ENCODE data around the gene KCNN4.

Gene KCNN4

DNA sequence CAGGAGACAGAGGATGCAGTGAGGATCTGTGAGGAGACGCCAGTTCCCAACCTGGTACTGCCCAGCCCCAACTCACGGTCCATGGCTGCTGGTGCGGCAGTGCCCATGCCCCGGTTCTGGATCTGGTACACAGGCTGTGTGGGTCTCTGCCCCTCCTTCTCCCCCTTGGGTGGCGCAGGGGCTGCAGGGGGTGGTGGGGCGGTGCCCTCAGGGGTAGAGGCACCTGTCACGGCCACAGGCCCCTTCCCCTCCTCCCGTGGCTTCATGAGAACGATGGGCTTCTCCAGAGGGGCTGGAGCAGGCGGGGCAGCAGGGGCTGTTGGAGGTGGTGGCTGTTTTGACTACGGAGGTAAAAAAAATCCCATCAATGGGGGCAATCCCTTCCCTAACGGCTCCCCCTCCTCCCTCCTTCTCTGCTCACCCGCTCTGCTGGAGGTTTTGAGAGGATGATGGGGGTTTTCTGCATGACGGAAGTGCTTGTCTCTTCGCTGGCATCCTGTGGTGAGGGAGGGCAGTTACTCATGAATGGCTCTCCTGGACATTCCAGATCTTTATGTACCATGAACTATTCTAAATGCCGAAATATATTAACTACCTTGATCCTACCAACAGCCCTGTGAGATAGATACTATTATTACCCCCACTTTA is 33.1 kb downstream of the KCNN4 start:
- DNase-seq, result no peak

DNA sequence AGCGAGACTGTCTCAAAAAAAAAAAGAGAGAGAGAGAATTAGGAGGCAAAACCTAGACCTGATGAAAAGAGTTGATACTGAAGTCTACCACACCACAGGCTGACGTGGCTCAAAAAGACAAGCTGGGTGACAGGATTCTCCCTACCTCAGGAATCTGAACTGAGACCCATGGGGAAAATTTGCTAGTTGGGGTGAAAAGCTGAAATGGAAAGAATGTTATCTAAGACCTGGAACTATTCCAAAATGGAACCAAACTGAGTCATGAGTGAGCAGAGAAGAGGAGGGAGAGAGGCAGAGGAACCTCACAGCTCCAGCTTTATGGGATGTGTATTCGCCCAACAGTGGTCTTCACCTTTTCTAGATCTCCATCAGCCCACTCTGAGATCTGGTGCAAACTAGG is 37.7 kb downstream of the KCNN4 start:
- DNase-seq, result no peak

DNA sequence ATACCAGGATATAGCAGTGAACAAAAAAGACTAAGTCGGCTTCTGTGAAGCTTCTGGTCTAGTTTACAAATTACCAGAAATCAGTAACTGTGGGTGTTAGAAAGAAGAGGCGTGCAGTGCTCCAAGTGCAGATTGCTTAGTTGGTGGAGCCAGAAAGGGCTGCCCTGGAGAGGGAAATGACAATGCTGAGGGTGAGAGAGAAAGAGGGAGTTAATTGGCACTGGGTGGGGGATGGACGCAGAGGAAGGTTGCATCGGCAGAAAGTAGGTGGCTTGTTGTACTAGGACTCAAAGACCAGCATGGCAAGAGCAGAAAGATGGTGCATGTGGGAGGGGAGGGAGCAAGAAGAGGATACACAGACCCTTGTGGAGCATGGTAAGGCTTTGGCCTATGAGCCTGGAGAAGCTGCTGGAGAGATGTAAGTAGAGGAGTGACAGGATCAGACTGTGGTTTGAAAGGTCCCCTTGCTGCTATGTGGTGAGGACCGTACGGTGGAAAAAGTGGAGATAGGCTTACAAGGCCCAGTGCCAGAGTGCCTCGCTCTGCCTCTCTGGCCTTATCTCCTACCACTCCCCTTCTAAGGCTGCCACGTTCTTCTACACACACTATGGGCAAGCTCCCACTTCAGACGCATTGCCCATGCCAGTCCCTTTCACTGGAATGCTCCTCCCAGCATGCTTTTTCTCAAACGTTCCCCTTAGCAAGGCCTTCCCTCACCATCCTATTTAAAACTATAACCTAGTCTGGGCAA is 39.5 kb downstream of the KCNN4 start:
- no peak for DNase-seq

DNA sequence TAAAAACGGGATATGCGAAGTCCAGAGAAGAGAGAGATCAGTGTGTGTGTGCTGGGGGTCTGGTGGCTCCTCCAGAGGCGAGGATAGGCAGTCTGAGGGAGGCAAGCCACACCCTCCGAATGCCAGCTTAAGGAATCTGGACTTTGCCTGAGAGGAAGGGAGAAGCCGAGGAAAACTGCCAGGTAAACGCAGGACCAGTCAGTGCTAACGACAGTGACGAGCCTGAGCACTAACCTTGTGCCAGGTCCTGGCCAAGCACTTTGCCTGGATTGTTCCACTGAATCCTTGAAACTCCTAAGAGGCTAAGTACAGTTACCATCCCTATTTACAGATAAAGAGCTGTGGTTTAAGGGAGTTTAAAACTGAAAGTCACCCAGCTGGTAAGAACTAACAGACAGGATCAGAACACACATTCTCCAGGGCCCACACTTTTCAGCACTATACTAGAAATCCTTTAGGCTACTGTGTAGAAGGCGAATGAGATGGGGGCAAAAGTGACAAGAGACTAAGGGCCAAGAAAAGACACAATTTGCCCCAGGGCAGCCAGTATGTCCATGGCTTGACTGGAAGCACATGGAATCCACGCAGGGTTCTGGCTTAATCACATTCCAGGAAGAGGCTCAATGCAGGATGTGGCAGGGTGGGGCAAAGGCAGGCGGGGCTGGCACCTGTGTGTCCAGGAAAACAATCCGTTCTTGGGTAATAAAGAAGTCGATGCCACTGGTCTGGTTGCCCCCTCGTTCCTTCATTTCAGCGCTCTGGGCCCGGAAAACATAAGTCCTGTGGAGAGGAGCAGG is 41.1 kb downstream of the KCNN4 start:
- DNase-seq, result no peak

DNA sequence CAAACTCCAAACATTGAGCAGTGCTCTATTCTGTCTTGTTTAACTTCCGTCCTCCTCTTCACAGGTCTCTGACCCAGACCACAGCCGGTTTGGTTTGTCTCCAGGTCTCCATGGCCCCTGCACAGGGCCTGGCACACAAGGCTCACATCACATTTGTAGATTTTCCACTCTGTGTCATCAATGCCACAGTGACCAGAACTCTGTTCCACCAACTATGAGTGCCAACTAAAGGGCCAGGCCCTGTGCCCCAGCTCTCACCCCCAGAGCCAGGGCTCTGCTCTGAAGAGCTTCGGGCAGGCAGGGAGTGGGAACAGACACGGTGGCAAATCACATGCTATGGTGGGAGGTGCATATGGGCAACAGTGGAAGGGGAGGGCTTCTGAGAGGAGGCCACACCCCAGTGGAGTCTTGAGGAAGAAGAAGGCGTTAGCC is 42.0 kb downstream of the KCNN4 start:
- no peak for DNase-seq

DNA sequence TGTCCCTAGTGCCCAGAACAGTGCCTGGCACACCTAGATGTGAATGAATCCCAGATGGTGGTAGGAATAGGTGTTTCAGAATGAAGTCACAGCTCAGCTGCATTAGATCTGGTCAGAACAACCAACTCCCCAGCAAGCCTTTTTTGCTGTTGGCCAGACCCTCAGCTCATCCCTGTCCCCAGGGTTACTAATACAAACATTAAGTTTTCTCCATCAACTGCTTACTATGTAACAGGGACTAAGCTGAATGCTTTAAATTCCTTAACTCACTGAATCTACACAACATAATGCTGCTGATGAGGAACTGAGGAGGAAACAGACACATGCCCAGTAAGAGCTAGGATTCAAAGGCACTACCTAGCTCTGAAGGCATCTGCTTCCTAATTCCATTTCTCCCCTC is 44.8 kb downstream of the KCNN4 start:
- DNase-seq, result no peak

DNA sequence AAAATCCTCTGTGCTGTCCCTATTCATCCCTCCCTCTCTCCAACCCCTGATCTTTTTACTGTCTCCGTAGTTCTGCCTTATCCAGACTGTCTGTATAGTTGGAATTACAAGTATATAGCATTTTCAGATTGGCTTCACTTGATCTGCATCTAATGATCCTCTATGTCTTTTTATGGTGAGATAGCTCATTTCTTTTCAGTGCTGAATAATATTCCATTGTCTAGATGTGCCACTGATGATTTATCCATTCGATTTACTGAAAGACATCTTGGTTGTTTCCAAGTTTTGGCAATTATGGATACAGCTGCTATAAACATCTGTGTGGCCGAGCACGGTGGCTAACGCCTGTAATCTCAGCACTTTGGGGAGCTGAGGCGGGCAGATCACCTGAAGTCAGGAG is 45.8 kb downstream of the KCNN4 start:
- DNase-seq, result no peak

DNA sequence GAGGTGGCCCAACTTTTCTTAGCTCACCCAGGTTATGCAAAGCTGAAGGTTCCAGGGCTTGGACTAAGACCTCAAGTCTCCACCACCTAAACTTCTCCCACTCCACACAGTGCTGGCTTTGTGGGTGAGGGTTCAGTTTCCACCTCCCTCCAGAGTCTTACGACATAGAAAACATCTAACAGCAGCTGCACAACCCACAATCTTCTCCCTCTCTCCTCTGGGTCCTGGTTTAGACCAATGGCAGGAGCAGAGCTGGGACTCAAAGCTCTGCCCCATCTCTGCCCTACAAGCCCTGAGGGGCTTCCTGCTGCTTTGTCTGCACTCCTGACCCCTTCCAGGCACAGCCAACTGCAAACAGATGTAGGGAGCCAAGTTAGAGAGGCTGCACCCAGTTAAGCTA is 48.9 kb downstream of the KCNN4 start:
- DNase-seq, result no peak

DNA sequence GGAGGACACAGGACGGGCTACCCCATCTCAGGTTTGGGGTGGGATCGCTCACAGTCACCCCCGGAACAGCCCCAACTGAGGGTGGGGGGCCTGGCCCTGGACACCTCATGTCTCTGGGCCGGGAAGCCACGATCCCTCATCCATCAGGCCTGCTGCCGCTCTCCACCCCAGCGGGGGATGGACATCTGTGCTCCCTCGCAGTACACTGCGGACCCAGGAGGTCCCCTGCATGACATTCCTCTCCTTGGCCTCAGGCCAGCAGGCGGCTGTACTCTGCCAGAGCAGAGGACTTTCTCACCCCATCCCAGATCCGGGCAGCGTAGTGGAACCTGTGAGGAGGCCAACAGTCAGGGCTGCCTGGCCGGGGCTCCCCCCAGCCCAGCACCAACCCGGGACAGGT is 49.4 kb downstream of the KCNN4 start:
- no peak for DNase-seq

DNA sequence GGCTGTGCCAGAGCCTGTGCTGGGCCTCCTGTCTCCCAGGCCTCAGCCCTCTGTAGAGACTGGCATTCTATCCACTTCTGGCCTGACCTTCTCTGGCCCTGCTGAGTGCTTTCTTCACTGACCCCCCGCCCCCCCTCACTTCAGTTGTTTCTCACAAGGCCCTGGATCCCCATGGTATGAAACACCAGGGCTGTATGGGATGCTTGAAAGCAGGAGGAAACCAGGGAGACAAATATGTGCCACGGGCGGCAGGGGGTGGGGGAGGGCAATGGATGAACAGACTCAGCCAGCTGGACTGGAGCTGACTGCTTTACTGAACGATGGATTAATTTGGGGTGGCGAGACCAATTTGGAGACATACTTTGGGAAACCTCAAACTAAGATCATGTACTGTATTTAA is 50.9 kb downstream of the KCNN4 start:
- no peak for DNase-seq

DNA sequence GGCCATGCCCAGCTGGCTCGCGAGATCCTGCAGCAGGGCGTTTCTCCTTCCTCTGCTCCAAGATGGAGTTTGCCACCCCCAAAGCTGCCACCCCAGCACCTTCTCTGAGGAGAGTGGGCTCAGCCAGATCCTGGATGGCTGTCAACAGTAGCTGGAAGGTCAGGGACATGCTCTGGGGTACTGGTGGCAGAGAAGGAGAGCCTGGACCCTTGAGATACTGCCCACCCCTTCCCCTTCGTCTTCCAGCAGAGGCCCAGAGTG is 53.2 kb downstream of the KCNN4 start:
- DNase-seq, result no peak

DNA sequence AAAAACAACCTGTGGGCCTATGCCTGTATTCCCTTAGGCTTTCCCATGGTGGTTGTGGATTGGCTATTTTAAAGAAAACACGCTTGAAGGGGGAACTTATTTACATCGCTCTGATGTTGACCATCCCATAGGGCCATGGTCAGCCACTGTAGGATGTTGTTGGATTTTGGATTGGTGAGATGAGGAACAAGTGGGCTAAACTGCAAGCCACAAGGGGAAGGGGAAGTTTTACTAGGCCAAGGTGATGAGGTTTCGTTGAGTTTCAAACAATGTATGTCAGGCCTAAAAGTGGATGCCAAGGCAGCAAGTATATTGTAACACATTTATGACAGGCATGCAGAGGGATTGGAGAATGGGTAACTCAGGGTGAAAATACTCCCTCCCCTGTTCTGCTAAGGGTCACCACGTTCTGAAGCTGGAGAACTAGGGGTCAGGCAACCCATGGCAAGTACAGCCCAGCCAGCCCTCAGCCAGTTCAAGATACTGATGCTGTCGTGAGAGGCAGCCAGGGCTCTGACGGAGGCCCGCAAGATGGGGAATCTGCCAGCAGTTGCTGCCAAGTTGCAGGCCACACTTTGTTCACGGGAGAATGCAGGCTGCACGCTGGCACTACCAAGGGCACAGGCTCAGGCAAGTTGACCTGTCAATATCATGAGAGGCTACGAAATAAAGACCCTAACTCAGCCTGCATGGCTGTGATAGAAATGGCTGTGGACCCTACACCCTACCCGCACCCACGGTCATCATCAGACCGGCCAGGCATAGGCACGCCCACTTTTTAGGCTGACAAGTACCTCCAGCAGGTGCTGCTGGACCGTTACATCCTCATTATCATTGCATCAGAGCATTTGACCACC is 53.8 kb downstream of the KCNN4 start:
- no peak for DNase-seq

DNA sequence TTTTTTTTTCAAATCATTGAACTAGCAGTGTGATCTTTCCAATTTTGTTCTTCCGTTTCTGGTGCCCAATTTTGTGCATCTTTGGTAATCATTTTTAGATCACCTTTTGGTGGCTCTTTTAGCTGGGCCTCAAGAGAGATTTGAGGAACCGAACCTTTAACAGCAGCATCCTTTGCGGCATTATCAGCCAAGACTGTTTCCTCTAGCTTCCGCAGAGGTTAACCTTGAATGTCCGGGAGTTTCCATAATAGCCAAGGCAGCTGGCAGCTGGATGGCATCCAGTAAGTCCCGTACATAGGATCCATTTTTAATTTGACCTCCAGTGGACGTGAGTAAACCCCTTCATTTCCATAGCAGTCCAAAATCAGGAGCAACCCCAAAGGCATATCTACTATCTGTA is 55.3 kb downstream of the KCNN4 start:
- no peak for DNase-seq

DNA sequence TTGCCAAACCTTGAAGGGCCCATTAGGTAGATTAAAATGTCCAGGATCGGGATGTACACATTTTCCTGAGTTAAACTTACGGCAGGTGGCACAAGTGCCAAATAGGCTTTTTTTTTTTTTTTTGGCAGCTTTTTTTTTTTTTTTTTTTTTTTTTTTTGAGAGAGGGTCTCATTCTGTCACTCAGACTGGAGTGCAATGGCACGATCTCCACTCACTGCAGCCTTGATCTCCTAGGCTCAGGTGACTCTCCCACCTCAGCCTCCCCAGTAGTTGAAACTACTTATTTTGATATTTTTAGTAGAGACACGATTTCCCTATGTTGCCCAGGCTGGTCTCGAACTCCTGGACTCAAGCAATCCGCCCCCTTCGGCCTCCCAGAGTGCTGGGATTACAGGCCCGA is 55.9 kb downstream of the KCNN4 start:
- no peak for DNase-seq

DNA sequence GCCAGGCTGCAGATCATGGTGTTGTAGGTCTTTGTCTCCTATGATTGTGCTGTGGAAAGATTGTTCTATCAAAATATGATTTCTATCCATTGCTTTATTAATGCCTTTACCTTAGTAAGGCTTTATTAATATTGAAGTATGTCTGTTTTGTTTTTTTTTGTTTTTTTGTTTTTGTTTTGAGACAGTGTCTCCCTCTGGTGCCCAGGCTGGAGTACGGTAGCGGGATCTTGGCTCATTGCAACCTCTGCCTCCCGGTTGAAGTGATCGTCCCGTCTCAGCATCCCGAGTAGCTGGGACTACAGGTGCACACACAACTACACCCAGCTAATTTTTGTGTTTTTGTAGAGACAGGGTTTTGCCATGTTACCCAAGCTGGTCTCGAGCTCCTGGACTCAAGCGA is 57.2 kb downstream of the KCNN4 start:
- DNase-seq, result no peak

DNA sequence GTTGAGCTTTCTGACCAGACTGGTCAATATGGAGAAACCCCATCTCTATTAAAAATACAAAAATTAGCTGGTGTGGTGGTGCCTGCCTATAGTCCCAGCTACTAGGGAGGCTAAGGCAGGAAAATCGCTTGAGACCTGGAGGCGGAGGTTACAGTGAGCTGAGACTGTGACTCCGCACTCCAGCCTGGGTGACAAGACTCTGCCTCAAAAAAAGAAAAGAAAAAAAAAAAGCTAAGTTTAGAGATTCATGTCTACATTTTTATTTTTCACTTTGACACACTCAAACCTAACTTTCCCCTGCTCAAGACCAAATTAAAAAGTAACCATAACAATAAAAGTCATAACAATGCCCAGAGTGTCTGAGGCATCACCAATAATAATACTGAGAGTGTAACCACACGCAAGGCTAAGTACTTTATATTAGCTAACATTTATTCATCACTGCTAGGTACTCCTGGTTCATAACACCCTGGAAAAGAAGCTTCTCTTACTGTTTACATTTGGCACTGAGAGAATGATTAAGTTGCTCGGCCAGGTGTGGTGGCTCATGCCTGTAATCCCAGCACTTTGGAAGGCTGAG is 59.2 kb downstream of the KCNN4 start:
- DNase-seq, result no peak

DNA sequence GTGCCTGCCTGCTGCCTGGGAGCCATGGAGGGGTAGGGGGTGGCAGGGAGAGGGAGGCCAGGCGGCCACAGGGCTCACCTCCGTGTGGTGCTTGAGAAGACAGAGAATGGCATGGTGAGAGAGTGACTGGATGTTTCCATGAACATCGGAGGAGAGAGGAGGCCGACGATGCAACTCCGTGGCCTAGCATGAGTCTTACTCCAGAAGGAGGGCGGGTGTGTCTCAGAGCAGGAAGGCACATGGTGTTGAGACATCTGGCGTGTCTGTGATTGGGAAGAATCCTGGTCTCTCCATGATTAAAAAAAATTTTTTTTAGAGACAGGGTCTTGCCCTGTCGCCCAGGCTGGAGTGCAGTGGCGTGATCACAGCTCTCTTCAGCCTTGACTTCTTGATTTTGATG is 59.8 kb downstream of the KCNN4 start:
- DNase-seq, result no peak

DNA sequence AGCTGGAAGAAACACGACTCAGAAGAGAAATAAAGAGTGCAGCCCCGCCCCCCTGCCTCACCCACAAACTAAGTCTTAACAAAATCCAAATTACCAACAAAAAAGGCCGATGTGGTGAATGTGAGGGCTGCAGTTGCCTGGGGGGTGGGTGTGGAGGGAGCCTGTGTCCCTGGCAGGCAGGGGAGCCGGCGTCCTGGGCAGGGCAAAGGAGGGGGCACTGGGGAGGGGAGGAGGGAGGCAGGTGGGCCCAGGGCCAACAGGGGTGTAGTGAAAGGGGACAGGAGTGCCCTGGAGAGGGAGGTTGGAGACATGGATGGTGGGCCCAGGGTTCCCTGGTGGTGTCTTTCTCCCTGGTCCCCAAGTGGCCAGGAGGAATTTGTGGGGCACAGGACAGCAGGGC is 60.9 kb downstream of the KCNN4 start:
- DNase-seq, result no peak

DNA sequence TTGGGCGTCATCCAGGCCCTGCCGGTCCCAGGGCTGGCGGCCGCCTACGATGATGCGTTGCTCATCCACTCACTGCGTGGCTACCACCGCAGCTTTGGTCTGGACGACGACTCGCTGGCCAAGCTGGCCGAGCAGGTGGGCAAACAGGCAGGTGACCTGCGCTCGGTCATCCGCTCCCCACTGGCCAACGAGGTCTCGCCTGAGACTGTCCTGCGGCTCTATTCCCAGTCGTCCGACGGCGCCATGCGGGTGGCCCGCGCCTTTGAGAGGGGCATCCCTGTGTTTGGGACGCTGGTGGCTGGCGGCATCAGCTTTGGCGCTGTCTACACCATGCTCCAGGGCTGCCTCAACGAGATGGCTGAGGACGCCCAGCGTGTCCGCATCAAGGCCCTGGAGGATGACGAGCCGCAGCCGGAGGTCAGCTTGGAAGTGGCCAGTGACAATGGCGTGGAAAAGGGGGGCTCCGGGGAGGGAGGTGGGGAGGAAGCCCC is 61.4 kb downstream of the KCNN4 start:
- no peak for DNase-seq

DNA sequence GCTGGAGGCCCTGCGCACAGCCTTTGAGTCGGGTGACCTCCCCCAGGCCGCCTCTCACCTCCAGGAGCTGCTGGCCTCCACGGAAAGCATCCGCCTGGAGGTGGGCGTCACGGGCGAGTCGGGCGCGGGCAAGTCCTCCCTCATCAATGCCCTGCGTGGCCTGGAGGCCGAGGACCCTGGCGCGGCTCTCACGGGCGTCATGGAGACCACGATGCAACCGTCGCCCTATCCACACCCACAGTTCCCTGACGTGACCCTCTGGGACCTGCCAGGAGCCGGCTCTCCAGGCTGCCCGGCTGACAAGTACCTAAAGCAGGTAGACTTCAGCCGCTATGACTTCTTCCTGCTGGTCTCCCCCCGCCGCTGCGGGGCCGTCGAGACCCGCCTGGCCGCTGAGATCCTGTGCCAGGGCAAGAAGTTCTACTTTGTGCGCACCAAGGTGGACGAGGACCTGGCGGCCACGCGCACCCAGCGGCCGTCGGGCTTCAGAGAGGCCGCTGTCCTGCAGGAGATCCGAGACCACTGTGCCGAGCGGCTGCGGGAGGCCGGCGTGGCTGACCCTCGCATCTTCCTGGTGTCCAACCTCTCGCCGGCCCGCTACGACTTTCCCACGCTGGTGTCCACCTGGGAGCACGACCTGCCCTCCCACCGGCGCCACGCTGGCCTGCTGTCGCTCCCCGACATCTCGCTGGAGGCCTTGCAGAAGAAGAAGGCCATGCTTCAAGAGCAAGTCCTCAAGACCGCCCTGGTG is 62.0 kb downstream of the KCNN4 start:
- DNase-seq, result no peak

All from cortex of kidney (tissue), 1 donor.